Kidney tubule cell (primary cell): ENCODE data around the gene FBXO7.
"Not testable (repeated sequence)": the region's sequence is repeated elsewhere in the genome, so short reads cannot be mapped to it uniquely, and the experiment has no call there.

Source experiments
- DNase-seq: peaks from one replicate; pipeline ENCODE4 v3.0.0-alpha.2; 2018; ENCODE audit warnings: low spot score

The FBXO7 gene

DNA sequence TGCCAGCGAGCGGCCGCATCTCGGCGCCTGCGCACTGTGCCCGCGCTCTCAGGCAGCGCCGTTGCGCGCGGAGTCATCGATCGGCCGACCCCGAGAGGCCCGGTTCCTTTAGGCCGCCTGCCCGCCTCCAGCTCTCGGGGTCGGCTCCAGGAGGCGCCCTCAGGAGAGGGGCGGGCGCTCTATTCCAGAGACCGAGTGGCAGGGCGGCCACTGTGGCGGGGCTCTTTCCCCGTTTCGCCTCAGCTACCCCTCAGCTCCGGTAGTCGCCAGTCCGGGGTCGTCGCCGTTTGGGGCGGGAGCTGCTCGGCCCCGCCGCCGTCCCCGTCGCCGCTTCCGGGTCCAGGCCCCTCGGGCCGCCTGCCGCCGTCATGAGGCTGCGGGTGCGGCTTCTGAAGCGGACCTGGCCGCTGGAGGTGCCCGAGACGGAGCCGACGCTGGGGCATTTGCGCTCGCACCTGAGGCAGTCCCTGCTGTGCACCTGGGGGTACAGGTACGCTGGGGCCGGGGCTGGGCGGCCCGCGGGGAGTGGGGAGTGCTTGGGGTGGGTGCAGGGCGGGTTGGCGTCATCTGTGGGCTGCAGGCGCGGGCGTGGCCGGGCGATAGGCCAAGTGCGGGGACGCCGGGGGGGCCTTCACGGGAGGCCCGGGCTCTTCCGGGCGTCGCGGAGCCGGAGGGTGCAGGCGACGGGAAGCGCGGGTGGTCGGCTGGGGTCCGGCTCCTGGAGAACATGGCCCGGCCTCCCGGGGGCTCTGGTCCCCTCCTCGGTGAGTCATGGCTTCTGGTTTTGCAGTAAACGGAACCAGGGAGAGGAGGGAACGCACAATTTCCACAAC is at the start of gene FBXO7:
TSS of gene FBXO7 (plus strand) at position 177 of the 833 bp plus-strand sequence. CDS start at position 369, 192 bp downstream.
- peak; percentile 92 for DNase-seq

DNA sequence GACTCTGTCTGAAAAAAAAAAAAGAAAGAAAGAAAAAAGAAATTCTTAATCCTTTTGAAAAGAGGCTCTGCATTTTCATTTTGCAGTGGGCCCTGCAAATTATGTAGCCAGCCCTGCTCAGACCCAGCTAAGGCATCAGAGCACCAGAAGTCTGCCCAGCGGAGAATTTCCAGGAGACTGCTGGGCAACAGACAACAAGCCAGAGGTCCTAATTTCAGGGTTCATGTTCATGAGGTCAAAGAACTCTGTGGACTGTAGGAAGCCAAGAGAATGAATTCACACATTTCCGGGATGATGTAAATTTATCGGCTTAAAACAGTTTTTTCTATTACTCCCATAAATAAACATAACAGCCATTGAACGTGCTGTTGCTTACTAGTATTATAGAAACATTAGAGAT is 47.7 kb upstream of the FBXO7 start:
- DNase-seq = no peak

DNA sequence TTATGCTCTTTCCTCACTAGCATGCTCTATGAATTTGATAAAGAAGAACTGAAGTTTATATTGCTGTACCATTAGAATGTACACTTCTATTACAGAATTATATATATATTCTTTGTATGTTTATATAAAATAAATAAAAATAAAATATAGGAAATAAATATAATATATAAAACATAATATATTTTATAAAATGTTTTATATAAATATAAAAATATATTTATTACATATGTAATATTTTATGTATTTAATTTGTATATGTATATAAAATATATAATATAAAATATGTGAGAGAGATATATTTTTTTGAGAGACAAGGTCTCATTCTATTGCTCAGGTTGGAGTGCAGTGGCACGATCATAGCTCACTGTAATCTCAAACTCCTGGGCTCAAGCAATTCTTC is 44.3 kb upstream of the FBXO7 start:
- no peak for DNase-seq

DNA sequence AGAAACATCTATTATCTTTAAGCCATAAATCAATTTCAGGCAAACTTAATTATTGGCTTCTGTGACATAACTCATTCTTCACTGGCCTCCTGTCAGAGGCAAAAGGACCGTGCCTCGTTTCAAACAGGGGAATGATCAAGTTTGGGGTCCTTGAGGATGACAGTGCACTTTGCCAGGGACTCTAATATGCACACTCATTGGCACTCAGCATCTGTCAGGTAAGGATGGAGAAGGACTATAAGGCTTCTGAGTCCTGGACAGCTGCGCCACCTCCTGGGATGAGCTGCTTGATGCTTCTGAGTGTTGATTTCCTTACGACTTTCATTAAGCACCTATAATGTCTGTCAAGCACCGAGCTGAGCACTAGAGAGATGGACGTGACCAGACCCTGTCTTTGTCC is 30.5 kb upstream of the FBXO7 start:
- DNase-seq = peak; percentile 34

DNA sequence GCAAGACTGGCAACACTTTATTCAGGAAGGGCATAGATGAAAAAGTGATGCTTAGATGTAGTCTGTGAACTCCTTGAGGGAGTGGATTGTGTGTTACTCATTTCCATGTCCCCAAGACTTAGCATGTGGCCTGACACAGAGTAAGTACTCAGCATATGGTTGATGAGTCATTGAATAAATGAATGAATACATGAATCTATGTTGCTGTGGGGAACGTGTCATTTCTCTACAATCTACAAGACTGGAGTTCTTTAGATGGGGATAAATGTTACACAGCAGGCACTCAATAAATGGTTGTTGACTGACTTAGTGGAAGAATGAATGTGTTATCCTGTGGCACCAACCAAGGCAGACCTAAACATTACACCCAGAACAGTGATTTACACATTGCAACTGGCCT is 28.3 kb upstream of the FBXO7 start:
- DNase-seq = peak; percentile 40

DNA sequence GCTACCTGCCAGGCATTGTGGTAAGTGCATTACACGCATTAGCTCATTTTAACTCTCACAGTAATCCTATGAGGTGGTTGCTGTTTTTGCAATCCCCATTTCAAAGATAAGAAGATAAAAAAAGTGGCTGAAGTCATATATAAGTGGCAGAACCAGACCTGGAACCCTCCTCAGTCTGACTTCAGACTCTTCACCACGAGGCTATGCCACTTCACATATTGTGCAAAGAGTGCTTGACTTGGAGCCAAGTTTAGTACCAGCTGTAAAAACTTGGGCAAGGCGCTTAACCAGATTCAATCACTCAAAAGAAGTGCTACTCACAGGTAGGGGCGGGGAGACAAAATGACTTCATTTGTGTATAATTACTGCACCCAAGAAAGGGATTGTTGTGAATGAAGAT is 25.6 kb upstream of the FBXO7 start:
- no peak for DNase-seq

DNA sequence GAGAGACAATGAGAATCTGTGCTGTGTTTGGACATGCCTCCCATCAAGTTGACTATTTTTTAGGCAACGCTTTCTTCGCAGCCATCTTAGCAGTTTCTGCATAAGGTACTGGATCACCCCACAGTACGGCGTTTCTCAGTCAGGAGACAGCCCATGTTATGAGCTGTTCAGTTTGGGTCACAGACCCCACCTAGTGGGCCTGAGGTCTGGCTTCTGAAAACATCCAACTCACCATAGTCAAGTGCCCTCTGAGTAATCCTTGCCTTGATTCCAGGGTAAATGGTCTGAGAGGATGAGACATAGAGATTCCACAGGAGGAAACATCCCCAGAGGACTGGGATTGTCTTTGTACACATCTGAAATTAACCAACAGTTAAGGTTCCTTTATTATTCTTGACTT is 17.6 kb upstream of the FBXO7 start:
- DNase-seq = no peak

DNA sequence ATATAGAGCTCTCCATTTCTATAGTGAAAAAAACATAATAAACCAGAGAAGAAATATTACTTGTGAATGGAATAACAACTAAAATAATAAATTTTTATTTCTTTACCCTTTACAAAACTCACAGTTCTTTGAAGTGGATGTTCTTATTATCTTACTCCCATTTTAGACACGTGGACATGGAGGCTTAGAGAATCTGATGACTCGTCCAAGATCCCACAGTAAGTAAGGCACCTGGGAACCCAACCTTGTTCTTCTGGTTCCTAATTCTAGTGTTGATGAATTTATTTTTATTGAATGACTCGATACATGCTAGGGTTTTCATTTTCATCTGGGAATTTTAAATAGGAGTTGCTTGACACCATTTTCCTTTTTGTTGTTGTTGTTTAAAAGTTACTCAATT is 12.2 kb upstream of the FBXO7 start:
- DNase-seq = no peak

DNA sequence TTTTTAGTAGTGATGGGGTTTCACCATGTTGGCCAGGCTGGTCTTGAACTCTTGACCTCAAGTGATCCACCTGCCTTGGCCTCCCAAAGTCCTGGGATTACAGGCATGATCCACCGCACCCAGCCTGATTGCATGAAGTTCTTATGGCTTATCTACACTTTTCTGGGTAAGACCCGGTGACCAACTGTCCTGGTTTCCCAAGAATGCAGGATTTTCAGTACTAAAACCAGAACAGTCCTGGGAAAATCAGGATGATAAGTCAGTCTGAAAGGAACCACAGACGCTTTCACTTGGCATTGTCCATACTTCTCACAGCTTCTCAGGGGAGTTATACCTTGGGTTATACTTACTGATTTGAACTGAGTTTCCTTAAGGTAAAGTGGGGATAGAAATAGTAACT is 8.9 kb upstream of the FBXO7 start:
- DNase-seq = no peak

DNA sequence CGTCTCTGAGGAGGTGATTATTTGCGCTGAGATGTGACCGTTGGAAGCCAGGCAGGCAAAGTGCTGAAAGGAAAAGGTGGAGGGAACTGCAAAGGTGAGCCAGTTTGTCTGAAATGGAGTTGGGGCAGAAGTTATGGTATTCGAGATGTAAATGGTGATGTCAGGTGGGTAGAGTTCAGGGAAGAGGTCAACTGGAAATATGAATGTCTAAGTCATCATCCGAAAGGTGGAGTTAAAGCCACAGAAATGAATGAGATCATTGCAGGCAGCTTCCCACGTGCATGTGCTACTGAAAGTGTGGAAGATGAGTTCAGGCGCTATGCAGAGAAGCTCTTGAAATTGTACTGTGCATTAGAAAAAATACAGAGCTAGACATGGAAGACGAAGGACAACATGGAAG is 8.1 kb upstream of the FBXO7 start:
- peak; percentile 64 for DNase-seq

DNA sequence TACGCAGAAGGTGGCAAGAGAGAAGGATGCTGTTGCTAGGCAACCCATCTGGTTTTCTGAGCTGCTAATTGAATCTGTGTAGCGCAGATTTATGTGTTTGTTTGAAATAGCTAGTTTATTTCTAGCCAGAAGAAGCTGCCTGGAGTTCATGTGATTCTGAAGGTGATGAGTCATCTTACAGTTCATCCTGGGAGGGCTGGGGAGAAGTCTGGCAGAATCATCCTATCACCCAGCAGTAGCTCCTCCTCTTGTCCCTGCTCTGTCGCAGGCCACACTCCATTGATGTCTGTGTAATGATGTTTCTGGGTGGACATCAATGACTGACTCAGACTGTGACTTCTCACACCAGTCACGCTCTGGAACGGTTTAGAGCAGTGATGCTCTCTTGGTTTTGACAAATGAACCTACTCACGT is 4.8 kb upstream of the FBXO7 start:
- peak; percentile 89 for DNase-seq

DNA sequence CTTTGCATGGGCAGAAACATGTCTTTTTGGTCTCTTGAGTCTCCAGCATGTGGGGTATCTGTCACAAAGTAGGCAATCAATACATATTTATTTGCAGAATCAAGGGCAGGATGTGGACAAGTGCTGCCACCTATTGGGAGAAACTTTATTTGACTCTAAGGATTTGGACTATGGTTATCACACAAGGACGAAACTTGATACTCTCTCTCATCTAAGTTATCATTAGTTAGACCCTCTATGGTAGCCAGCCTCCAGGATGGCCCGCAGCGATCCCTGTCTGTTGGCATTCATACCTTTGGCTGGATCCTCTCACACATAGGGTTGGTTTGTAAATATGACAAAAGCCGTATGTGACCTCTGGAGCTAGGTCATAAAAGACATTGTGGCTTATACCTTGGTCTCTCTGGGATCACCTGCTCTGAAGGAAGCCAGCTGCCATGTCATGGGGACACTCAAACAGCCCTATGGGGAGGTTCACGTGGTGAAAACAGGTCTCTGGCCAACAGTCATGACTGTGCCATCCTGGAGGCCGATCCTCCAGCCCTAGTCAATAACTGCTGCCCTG is 1.1 kb upstream of the FBXO7 start:
- DNase-seq = peak; percentile 70

DNA sequence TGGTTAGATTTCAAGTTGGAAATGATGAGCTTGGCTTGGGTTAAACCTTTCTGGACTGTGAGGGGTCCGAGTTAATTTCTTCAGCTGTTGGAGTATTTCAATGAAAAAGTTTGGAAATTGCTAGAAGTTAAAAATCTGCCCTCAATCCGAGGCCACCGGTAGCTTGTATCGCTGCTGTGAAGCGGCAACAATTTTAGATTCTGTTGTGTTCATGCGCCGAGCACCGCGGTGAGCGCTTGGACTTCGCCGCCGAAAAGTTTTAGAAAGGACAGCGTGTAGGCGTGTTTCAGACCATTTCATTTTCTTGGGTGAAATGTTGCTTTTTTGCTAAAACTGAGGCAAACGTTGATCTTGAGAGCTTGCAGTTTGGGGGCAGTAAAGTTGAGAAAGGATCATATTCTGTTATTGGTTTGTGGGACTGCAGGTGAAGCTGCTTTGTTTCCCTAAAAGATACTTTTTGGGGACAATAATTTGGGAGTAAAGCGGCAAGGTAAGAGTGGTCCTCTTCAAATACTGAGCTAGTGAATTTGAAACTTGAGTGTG is 928 bp downstream of the FBXO7 start:
- peak; percentile 51 for DNase-seq

DNA sequence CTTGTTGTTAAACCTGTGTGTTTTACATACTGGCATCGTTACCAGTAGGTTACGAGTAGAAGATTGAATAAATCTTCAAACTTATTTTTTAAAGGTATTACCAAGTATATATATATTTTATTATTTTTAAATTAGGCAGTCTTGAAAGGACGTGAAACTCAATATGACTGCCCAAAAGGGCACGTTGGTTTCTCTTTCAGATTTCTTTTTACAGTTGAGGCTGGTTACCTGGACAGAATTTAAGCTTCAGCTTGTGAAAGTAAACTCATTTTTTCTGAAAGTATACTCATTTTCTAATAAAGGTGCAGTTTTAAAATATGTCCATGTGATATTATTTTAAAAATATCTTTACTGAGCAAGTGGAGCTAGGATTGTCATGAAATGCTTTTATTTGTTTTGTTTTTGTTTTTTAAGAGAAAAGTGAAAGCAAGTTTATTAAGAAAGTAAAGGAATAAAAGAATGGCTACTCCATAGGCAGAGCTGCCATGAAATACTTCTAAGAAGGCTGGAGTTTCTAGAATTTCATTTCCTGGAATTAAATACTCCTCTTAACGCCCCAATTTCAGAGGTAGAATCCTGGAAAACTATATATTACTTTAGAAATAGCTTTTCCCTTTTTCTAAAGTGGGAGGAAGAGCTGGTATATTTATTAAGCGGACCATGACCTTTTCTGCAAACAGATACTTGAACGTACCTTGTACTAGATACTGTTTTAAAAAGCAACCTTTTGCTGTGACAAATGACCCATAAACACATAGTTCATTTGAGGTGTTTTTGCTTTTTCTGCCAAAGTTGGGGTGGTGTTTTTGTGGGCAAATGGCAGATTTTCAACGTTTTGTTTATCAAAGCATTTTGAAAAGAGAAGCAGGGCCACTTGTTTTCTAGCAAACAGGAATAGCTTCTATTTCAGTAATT is 1.9 kb downstream of the FBXO7 start:
- no peak for DNase-seq

DNA sequence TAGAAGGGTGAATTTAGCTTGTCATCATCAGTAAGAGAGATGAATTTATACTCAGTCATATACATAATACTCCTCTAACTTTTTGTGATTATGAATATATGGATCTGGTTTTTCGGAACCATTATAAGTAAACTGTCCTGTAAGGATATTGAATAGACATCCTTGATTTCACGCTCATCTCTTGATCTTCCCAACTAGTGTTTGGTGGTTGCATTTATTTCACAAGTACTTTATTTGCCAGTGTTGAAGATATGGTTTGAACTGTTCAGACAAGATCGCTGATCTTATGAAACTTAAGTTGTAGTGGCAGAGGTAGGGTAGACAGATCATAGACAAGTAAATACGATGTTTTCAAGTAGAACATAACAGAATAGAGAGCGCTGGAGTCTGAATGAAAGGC is 3.0 kb downstream of the FBXO7 start:
- DNase-seq = no peak

DNA sequence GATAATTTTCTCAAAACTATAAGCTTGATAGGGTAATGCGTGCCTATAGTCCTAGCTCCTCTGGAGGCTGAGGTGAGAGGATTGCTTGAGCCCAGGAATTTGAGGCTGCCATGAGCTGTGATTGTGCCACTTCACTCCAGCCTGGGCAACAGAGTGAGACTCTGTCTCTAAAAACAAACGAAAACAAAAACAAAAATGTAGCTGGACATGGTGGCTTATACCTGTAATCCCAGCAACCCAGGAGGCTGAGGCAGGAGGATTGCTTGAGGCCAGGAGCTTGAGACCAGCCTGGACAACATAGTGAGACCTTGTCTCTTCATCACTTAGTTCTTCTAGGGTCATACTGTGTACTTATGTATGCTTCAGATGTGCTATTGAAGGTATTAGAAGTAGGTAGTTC is 3.9 kb downstream of the FBXO7 start:
- not testable (repeated sequence) for DNase-seq

DNA sequence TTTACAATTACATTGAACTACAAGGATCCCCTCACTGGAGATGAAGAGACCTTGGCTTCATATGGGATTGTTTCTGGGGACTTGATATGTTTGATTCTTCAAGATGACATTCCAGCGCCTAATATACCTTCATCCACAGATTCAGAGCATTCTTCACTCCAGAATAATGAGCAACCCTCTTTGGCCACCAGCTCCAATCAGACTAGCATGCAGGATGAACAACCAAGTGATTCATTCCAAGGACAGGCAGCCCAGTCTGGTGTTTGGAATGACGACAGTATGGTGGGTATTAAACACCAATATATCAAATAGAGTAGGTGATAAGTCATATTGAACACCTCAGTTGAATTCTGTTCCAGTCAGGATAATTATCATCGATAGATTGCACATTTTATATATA is 4.4 kb downstream of the FBXO7 start:
- DNase-seq = peak; percentile 38

DNA sequence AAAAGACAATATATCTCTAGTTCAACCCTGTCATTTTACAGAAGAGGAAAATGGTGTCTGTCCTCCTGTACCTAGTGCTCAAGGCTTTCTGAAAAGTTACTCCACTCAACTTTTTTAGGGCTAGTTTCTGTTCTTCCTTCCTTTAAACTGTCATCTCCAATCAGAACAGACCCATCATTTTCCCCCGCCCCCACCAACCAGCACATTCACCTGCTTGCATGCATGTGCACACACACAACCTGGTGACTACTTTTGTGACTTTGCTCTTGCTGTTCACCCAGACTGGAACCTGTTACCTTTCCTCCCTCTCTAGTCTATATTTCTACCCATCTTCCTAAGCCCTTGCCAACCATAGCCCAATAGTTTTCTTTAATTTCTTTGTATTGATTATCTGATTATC is 5.6 kb downstream of the FBXO7 start:
- DNase-seq = no peak

DNA sequence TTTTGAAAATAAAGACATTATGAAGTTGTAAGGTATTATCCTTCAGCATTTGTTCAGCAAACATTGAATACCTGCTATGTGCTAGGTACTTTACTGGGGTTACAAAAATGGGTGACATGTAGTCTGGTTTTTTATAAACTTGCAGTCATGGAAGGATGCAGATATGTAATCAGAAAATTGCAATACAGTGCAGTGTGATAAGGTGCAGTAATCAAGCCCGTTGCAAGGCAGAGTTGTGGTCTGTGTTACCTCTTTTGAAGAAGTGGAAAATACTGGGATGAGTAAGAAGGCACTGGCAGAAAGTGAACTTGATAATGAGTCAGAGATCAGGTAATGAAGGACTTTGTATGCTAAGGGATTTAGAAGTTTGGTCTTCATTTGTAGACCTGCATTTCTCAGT is 8.1 kb downstream of the FBXO7 start:
- peak; percentile 52 for DNase-seq

DNA sequence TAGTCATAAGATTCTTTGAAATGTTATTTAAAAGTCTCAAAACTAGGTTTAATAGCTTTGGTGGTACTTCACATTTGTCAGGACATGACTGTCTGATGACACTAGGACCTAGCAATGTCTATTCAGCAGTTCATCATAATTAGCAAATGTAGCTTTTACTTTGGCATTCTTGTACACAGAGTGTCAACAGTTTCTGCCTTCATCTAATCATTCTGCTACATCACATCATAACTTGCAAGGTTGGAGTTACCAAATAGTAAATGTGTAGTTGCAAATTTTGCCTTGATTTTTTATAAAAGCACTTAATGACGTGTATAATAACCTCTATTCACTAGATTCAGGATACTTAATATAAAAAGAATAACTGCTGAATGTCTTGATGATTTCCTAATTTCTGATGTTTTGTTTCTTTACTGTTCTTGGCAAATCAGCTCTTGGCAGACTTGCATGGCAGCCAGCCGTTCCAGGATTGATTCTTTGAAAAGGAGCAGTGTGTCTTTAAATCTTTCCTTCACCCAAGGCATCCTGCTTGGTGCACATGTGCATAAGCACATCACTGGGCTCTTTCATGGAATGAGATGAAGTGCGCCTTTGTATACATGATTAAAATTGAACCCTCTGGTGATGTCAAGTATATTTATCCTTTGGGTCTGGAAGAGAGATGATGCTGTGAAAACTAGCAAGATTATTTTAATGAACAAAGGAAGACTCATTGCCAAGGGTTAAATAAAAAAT is 12.2 kb downstream of the FBXO7 start:
- DNase-seq = no peak

DNA sequence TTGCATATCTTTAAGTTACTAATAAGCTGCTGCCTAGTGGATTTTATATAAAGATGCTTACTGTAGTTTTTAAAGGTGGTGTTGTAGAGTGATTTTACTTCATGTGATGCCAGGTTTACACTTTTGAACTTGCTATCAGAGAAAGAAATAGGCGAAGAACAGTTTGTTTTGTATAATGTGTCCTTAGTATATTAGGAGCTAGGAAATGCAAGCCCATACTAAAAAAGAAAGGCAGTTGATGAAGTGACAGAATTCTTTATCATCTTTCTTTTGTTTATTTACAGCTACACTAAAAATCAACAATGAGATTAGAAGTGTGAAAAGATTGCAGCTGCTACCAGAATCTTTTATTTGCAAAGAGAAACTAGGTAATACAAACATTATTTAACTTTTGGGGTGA is 12.8 kb downstream of the FBXO7 start:
- DNase-seq = no peak

DNA sequence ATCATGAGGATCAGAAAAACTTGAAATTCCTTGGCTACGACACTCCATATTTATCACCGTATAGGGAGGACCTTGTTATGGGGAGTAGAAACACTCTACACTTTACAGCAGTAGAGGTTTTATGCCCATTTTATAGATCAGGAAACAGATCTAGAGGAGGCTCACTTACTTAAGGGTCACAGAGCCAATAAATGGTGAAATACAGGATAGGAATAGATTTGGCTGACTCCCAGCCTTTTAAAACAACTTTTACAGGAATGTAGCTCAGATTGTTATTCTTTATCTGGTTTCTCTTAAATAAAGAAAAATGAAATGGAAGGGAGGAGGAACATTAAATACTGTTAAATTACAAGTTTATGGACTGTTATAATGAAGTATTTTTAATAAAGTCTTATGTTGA is 14.8 kb downstream of the FBXO7 start:
- DNase-seq = no peak
